HG03432 (cell line): ENCODE data around the gene ATP6V0E1.

Experiments
- ATAC-seq: cut with Tn5 transposase; IDR thresholded peaks from one replicate; pipeline ENCODE4 v1.9.1; 2021; ENCODE audit warnings: mild to moderate bottlenecking, moderate library complexity; ENCODE audit not compliant: unreplicated experiment

The ATP6V0E1 gene

GRCh38 chr5:172956228-172956627, 27.3 kb upstream of the ATP6V0E1 start:
- no peak for ATAC-seq

- no peak for ATAC-seq
Measured at GRCh38 chr5:172956936-172957335, 26.6 kb upstream of the ATP6V0E1 start.

- no peak for ATAC-seq
Measured at GRCh38 chr5:172957458-172957857, 26.1 kb upstream of the ATP6V0E1 start.

- peak; percentile 70 for ATAC-seq
Measured at GRCh38 chr5:172958331-172959046, 25.1 kb upstream of the ATP6V0E1 start.

GRCh38 chr5:172959824-172960799, 23.5 kb upstream of the ATP6V0E1 start:
- no peak for ATAC-seq

- ATAC-seq = no peak
Measured at GRCh38 chr5:172969921-172970320, 13.7 kb upstream of the ATP6V0E1 start.

GRCh38 chr5:172971482-172971881, 12.1 kb upstream of the ATP6V0E1 start:
- ATAC-seq = no peak

GRCh38 chr5:172972552-172972951, 11.0 kb upstream of the ATP6V0E1 start:
- no peak for ATAC-seq

GRCh38 chr5:172973127-172973916, 10.2 kb upstream of the ATP6V0E1 start:
- ATAC-seq = no peak

- ATAC-seq = no peak
Measured at GRCh38 chr5:172973931-172974330, 9.6 kb upstream of the ATP6V0E1 start.

GRCh38 chr5:172975289-172975688, 8.3 kb upstream of the ATP6V0E1 start:
- no peak for ATAC-seq

GRCh38 chr5:172979778-172980177, 3.8 kb upstream of the ATP6V0E1 start:
- no peak for ATAC-seq

GRCh38 chr5:172981931-172982330, 1.6 kb upstream of the ATP6V0E1 start:
- ATAC-seq = no peak

- peak; percentile 61 for ATAC-seq
Measured at GRCh38 chr5:172984244-172984953, 828 bp downstream of the ATP6V0E1 start.

GRCh38 chr5:172985596-172985995, 2.0 kb downstream of the ATP6V0E1 start:
- no peak for ATAC-seq

GRCh38 chr5:172988276-172988675, 4.7 kb downstream of the ATP6V0E1 start:
- ATAC-seq = no peak

- ATAC-seq = no peak
Measured at GRCh38 chr5:172990776-172991175, 7.2 kb downstream of the ATP6V0E1 start.

- no peak for ATAC-seq
Measured at GRCh38 chr5:172994405-172994804, 10.8 kb downstream of the ATP6V0E1 start.

- no peak for ATAC-seq
Measured at GRCh38 chr5:172999372-172999973, 15.9 kb downstream of the ATP6V0E1 start.

- no peak for ATAC-seq
Measured at GRCh38 chr5:172999974-173000373, 16.4 kb downstream of the ATP6V0E1 start.
